ENCODE measurements around the gene EEFSEC.

EEFSEC gene

GRCh38 chr3:128296469-128297251 lies 143.4 kb downstream of the EEFSEC start:
- H3K4me2 ChIP-seq (ENCODE audit: low read depth, low read length), result no peak overlapping the region
- H3K27me3 ChIP-seq (replicated peaks; ENCODE audit: insufficient read depth, low read length), result no peaks in the 10 kb centered on the region
- no peaks in the 10 kb centered on the region for H3K36me3 ChIP-seq (replicated peaks; ENCODE audit: insufficient read depth, low read length)
- H3K4me1 ChIP-seq (ENCODE audit: low read length), result no peaks in the 10 kb centered on the region
- TF ChIP-seq EZH2phosphoT487 (IDR thresholded peaks at IDR 0.05; ENCODE audit: low read length), result no peak
- TF ChIP-seq CTCF (IDR thresholded peaks at IDR 0.05; ENCODE audit: low read length), result no peak
- TF ChIP-seq EZH2 (optimal IDR thresholded peaks at IDR 0.05; ENCODE audit: low read depth, low read length), result no peak
- H4K20me1 ChIP-seq (ENCODE audit: insufficient read depth, low read length), result no peaks in the 10 kb centered on the region
- no peaks in the 10 kb centered on the region for H3F3A ChIP-seq (ENCODE audit: insufficient read depth, low read length)
- no peak for DNase-seq
- no peak overlapping the region for H3K9ac ChIP-seq (ENCODE audit: low read length)
- no peak overlapping the region for H3K27ac ChIP-seq (ENCODE audit: low read length)
- H3K4me3 ChIP-seq (ENCODE audit: low read length), result no peak overlapping the region
- no peak overlapping the region for H2AFZ ChIP-seq (ENCODE audit: low read length)
- no peaks in the 10 kb centered on the region for H3K9me2 ChIP-seq (replicated peaks; ENCODE audit: insufficient read depth, low read length)
- H3K79me2 ChIP-seq (ENCODE audit: low read length), result no peaks in the 10 kb centered on the region
- no peaks in the 10 kb centered on the region for H3K9me3 ChIP-seq (replicated peaks; ENCODE audit: insufficient read depth, low read length)

- no peak for DNase-seq
- no peak overlapping the region for H3K4me3 ChIP-seq (ENCODE audit: low read length)
- H3F3A ChIP-seq (ENCODE audit: insufficient read depth, low read length), result no peaks in the 10 kb centered on the region
- no peaks in the 10 kb centered on the region for H3K27me3 ChIP-seq (replicated peaks; ENCODE audit: insufficient read depth, low read length)
- no peak overlapping the region for H3K27ac ChIP-seq (ENCODE audit: low read length)
- H3K79me2 ChIP-seq (ENCODE audit: low read length), result no peaks in the 10 kb centered on the region
- no peak for TF ChIP-seq CTCF (IDR thresholded peaks at IDR 0.05; ENCODE audit: low read length)
- no peak for TF ChIP-seq EZH2phosphoT487 (IDR thresholded peaks at IDR 0.05; ENCODE audit: low read length)
- TF ChIP-seq EZH2 (optimal IDR thresholded peaks at IDR 0.05; ENCODE audit: low read depth, low read length), result no peak
- H4K20me1 ChIP-seq (ENCODE audit: insufficient read depth, low read length), result no peaks in the 10 kb centered on the region
- no peak overlapping the region for H3K9ac ChIP-seq (ENCODE audit: low read length)
- H2AFZ ChIP-seq (ENCODE audit: low read length), result no peak overlapping the region
- no peaks in the 10 kb centered on the region for H3K36me3 ChIP-seq (replicated peaks; ENCODE audit: insufficient read depth, low read length)
- no peak overlapping the region for H3K4me2 ChIP-seq (ENCODE audit: low read depth, low read length)
- no peaks in the 10 kb centered on the region for H3K9me2 ChIP-seq (replicated peaks; ENCODE audit: insufficient read depth, low read length)
- H3K9me3 ChIP-seq (replicated peaks; ENCODE audit: insufficient read depth, low read length), result no peaks in the 10 kb centered on the region
- no peaks in the 10 kb centered on the region for H3K4me1 ChIP-seq (ENCODE audit: low read length)
Observed at GRCh38 chr3:128297401-128298138, 144.3 kb downstream of the EEFSEC start.

DNA sequence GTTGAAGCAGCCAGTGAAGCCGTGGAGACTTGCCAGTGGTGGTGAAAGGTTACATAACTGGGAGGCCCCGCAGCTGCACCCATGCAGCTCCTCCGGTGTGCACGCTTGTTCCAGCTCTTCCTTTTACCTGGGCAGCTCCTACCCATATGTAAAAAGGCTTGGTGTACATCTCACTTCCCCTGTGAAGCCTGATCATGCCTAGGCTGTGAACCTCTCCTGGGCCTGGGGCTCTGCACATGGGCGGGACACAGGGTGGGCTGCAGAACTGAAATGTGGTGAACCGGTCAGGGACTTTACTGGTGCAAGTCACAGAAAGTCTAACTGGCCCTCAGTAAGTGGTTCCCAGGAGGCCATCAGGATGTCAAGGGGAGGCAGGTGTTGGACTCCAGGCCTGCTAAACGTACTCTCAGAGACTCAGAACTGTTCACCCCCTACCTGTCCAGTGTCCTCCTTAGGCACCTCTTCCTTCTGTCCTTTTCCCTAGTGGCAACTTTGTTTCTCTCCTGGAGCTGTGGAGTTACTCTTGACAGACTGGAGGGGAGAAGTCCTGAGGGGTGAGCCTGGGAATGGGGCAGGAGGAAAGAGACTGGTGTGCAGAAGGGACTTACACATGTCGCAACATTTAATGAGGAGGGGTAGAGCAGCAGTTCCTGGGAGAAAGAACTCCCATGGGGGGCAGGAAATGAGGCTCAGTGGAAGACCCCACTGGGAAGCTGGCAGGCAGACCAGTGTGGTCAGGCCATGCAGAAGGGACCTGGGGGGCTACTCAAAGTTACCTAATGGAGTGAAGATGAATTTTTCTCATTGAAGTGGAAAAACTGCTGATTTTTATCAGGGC lies 148.1 kb downstream of the EEFSEC start:
- H3K36me3 ChIP-seq (replicated peaks; ENCODE audit: insufficient read depth, low read length), result no peaks in the 10 kb centered on the region; the same call in 1 of the 2 replicates
- no peaks in the 10 kb centered on the region for H3K9me2 ChIP-seq (replicated peaks; ENCODE audit: insufficient read depth, low read length)
- no peaks in the 10 kb centered on the region for H3F3A ChIP-seq (ENCODE audit: insufficient read depth, low read length)
- no peaks in the 10 kb centered on the region for H3K79me2 ChIP-seq (ENCODE audit: low read length)
- H3K4me2 ChIP-seq (ENCODE audit: low read depth, low read length), result no peak overlapping the region
- no peaks in the 10 kb centered on the region for H3K27me3 ChIP-seq (replicated peaks; ENCODE audit: insufficient read depth, low read length)
- no peak overlapping the region for H3K27ac ChIP-seq (ENCODE audit: low read length)
- no peaks in the 10 kb centered on the region for H3K4me1 ChIP-seq (ENCODE audit: low read length)
- no peak overlapping the region for H2AFZ ChIP-seq (ENCODE audit: low read length)
- no peaks in the 10 kb centered on the region for H3K9me3 ChIP-seq (replicated peaks; ENCODE audit: insufficient read depth, low read length)
- no peaks in the 10 kb centered on the region for H4K20me1 ChIP-seq (ENCODE audit: insufficient read depth, low read length)
- H3K9ac ChIP-seq (ENCODE audit: low read length), result no peak overlapping the region
- TF ChIP-seq EZH2phosphoT487 (IDR thresholded peaks at IDR 0.05; ENCODE audit: low read length), result no peak
- TF ChIP-seq CTCF (IDR thresholded peaks at IDR 0.05; ENCODE audit: low read length), result no peak
- no peak for TF ChIP-seq EZH2 (optimal IDR thresholded peaks at IDR 0.05; ENCODE audit: low read depth, low read length)
- DNase-seq, result no peak
- H3K4me3 ChIP-seq (ENCODE audit: low read length), result no peak overlapping the region

All from MM.1S (cell line).